Subcutaneous abdominal adipose tissue (tissue), 5 donors: ENCODE measurements around the gene RBMS1.

Source experiments
- H3K27ac ChIP-seq: one replicate; pipeline ENCODE4 v1.7.0; 2013; ENCODE audit warnings: low read depth, mild to moderate bottlenecking, inconsistent platforms, low read length, moderate library complexity
- H3K27me3 ChIP-seq, 5 donors: one replicate each; pipeline ENCODE4 v1.7.0; 2013; ENCODE audit warnings: low read length in 5 of 5, inconsistent platforms in 1 of 5; ENCODE audit not compliant: control insufficient read depth in 5 of 5, insufficient read depth in 4 of 5
- H3K36me3 ChIP-seq, 5 donors: one replicate each; pipeline ENCODE4 v1.7.0; 2013; ENCODE audit warnings: low read length in 5 of 5; ENCODE audit not compliant: control insufficient read depth in 5 of 5, insufficient read depth in 5 of 5
- H3K4me1 ChIP-seq, 5 donors: one replicate each; pipeline ENCODE4 v1.7.0; 2013; ENCODE audit warnings: low read length in 5 of 5, mild to moderate bottlenecking in 3 of 5, moderate library complexity in 1 of 5; ENCODE audit not compliant: control insufficient read depth in 5 of 5, insufficient read depth in 5 of 5
- H3K4me3 ChIP-seq, 5 donors: one replicate each; pipeline ENCODE4 v1.7.0; 2013; ENCODE audit warnings: low read length in 5 of 5, low read depth in 1 of 5
- H3K9ac ChIP-seq, 5 donors: one replicate each; pipeline ENCODE4 v1.7.0; 2013; ENCODE audit warnings: low read length in 5 of 5, mild to moderate bottlenecking in 4 of 5, moderate library complexity in 3 of 5
- H3K9me3 ChIP-seq, 5 donors: one replicate each; pipeline ENCODE4 v1.7.0; 2013; ENCODE audit warnings: low read length in 5 of 5; ENCODE audit not compliant: control insufficient read depth in 5 of 5
- donor health status: healthy.
- donor health status: healthy.
- donor health status: healthy.
- donor health status: healthy.
- donor health status: healthy.

Gene RBMS1

GRCh38 chr2:160222546-160223283 is 270.9 kb downstream of the RBMS1 start:
- no peaks in the 10 kb centered on the region for H3K9me3 ChIP-seq
- no peak overlapping the region for H3K4me3 ChIP-seq
- H3K36me3 ChIP-seq: no peaks in the 10 kb centered on the region
- no peak overlapping the region for H3K9ac ChIP-seq
- H3K27me3 ChIP-seq: no peaks in the 10 kb centered on the region
- H3K27ac ChIP-seq: peak overlapping the region; percentile 69
- peaks cover 6 to 21% (median 15%) of the 10 kb centered on the region in 5 donors for H3K4me1 ChIP-seq
